ENCODE data around the gene COL1A1. TPM values are rescaled to one million over a fixed set of nuclear protein-coding genes. Genes with fewer than 3 reads are reported as not detected.

Gene COL1A1
- total RNA-seq, 1 experiment from 2014 or later = 104 TPM

DNA sequence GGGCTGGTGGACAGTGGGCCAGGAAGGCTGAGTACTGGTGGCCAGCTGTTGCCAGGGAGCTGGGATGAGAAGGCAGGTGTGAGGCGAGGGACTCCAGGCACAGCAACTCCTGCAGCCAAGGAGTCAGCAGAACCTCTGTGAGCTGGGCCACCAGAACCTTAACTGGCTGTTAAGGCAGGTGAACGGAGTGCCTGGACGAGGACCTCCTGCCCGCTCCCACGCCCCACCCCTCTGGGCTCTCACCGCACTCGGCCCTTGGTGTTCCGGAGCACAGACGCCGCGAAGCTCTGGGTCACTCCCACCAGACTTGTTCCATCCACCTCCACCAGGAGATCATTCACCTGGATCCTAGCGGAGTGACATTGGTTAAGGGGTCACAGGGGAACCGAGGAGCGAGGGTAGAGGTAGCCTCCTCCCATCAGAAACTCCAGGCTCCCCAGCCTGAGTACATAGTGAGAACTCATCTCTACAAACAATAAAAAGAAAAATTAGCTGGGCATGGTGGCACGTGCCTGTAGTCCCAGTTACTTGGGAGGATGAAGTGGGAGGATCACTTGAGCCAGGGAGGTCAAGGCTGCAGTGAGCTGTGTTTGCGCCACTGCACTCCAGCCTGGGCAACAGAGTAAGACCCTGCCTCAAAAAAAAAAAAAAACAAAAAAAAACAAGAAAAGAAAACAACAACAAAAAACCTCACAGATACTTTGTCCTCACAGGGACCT lies 60.2 kb downstream of the COL1A1 start:
- H3K23me2 ChIP-seq (ENCODE audit: insufficient read length, low read depth, low read length, poor library complexity, severe bottlenecking) = no peaks in the 10 kb centered on the region
- no peak overlapping the region for H3T11ph ChIP-seq (ENCODE audit: low read length)
- H3K9me3 ChIP-seq (ENCODE audit: control insufficient read depth, low read depth, low read length) = no peaks in the 10 kb centered on the region
- no peak overlapping the region for H2BK20ac ChIP-seq (ENCODE audit: low read depth, low read length, poor library complexity, severe bottlenecking)
- no peak for DNase-seq
- no peak overlapping the region for H4K5ac ChIP-seq (ENCODE audit: insufficient read length, low read depth, low read length)
- no peak overlapping the region for H2BK12ac ChIP-seq (ENCODE audit: insufficient read length, low read depth, low read length)
- H3K27me3 ChIP-seq (ENCODE audit: insufficient read depth, low read length) = no peaks in the 10 kb centered on the region
- H4K8ac ChIP-seq (replicated peaks; ENCODE audit: insufficient read length, low read depth, low read length) = no peak overlapping the region
- no peak overlapping the region for H2AFZ ChIP-seq (ENCODE audit: low read length)
- no peak overlapping the region for H3K9ac ChIP-seq (ENCODE audit: extremely low read depth, insufficient read length, low read length)
- Mint-ChIP-seq H3K27me3 (ENCODE audit: low read depth) (no peaks in the 10 kb centered on the region; the same call in 1 of the 2 replicates), H3K4me3 (no peak overlapping the region), H3K9me3 (no peaks in the 10 kb centered on the region), H3K27ac (no peak overlapping the region), H3K36me3 (ENCODE audit: insufficient read depth in 1 of 3, low read depth in 3 of 3) (peaks cover 30 to 90% (median 74%) of the 10 kb centered on the region in 3 experiments; a peak in 6 of 7 replicates), H3K4me1 (peaks cover 12 to 24% of the 10 kb centered on the region in 2 experiments)
- no peak overlapping the region for H3K4me2 ChIP-seq (ENCODE audit: insufficient read depth, insufficient read length, low read length)
- peaks cover 2% of the 10 kb centered on the region for H4K20me1 ChIP-seq (ENCODE audit: control insufficient read depth, insufficient read depth, insufficient read length)
- no peak overlapping the region for H2BK5ac ChIP-seq (ENCODE audit: insufficient read length, low read length)
- no peak overlapping the region for H4K91ac ChIP-seq (ENCODE audit: insufficient read length, low read depth, low read length)
- TF ChIP-seq CTCF (conservative IDR thresholded peaks at IDR 0.05) = no peak
- no peak overlapping the region for H3K14ac ChIP-seq (ENCODE audit: insufficient read depth, low read length)
- no peak overlapping the region for H2BK120ac ChIP-seq (ENCODE audit: low read depth, low read length, poor library complexity, severe bottlenecking)
- no peak overlapping the region for H3K4ac ChIP-seq (ENCODE audit: low read depth, low read length)
- H3K79me2 ChIP-seq (ENCODE audit: insufficient read depth, low read length) = no peaks in the 10 kb centered on the region
- H3K27ac ChIP-seq (ENCODE audit: insufficient read length, low read depth, low read length) = no peak overlapping the region
- H2BK15ac ChIP-seq (ENCODE audit: low read depth, low read length) = no peak overlapping the region
- no CpG with 5 or more reads among the region's 16 CpGs for WGBS (ENCODE audit: extremely low coverage, insufficient read length, low lambda C conversion rate)
- H3K79me1 ChIP-seq (ENCODE audit: insufficient read depth, low read depth, low read length, poor library complexity, severe bottlenecking) = no peaks in the 10 kb centered on the region
- no peaks in the 10 kb centered on the region for H3K4me1 ChIP-seq (ENCODE audit: insufficient read depth, low read length)
- no peak overlapping the region for H3K18ac ChIP-seq (ENCODE audit: insufficient read length, low read depth, low read length)
- no peak overlapping the region for H2AK5ac ChIP-seq (ENCODE audit: insufficient read length, low read length)
- H3K23ac ChIP-seq (ENCODE audit: insufficient read length, low read depth, low read length) = no peak overlapping the region
- H3K56ac ChIP-seq (ENCODE audit: insufficient read length, low read depth, low read length) = no peak overlapping the region

Data from H9 (cell line).